CD4-positive, alpha-beta memory T cell (primary cell): ENCODE results near the gene CAB39. TPM values are rescaled to one million over a fixed set of nuclear protein-coding genes. Genes with fewer than 3 reads are reported as not detected.

Source experiments
- CTCF ChIA-PET: fragments of 350-600 bp; sonication (Branson Sonifier 250); formaldehyde crosslinking; loops from one replicate; lab custom pipeline; 2021; ENCODE audit warnings: inconsistent platforms; ENCODE audit not compliant: partially characterized antibody; lab: Charles Lee
- POLR2A ChIA-PET: fragments of 350-600 bp; sonication (Branson Sonifier 250); formaldehyde crosslinking; loops from one replicate; lab custom pipeline; 2021; ENCODE audit not compliant: partially characterized antibody; lab: Charles Lee
- DNase-seq, 5 donors: peaks; one replicate each; pipeline versions ENCODE4 v3.0.0 to v3.0.0-alpha.2; 2020 to 2022; ENCODE audit warnings: mixed read lengths in 1 of 5
- H3K27ac ChIP-seq: one replicate; pipeline ENCODE4 v1.7.0; 2013; ENCODE audit warnings: low read depth, low read length
- H3K27me3 ChIP-seq: 2 replicates; pipeline ENCODE4 v1.7.0; 2013; ENCODE audit warnings: mild to moderate bottlenecking, low read length, moderate library complexity; ENCODE audit not compliant: insufficient read depth
- H3K36me3 ChIP-seq: 2 replicates; pipeline ENCODE4 v1.7.0; 2013; ENCODE audit warnings: mild to moderate bottlenecking, low read length, moderate library complexity; ENCODE audit not compliant: insufficient read depth
- H3K4me1 ChIP-seq: 2 replicates; pipeline ENCODE4 v1.7.0; 2013; ENCODE audit warnings: mild to moderate bottlenecking, low read length, moderate library complexity; ENCODE audit not compliant: insufficient read depth
- H3K4me3 ChIP-seq, 2 donors: one replicate each; pipeline ENCODE4 v1.7.0; 2013; ENCODE audit warnings: low read length in 2 of 2, mild to moderate bottlenecking in 1 of 2
- H3K9me3 ChIP-seq, 2 donors: one replicate each; pipeline ENCODE4 v1.7.0; 2013; ENCODE audit warnings: low read length in 2 of 2, control low read depth in 1 of 2; ENCODE audit not compliant: control insufficient read depth in 1 of 2
- H3K27ac Mint-ChIP-seq, 7 donors: one replicate each; pipeline ENCODE4 v1.8.0; 2020 to 2021; ENCODE audit warnings: mixed read lengths in 7 of 7, mild to moderate bottlenecking in 6 of 7, inconsistent platforms in 3 of 7, moderate library complexity in 3 of 7
- H3K27me3 Mint-ChIP-seq, 2 donors: one replicate each; pipeline ENCODE4 v1.8.0; 2020 to 2021; ENCODE audit warnings: mixed read lengths in 2 of 2
- H3K36me3 Mint-ChIP-seq, 2 donors: one replicate each; pipeline ENCODE4 v1.8.0; 2020 to 2021; ENCODE audit warnings: mixed read lengths in 2 of 2, inconsistent platforms in 1 of 2, mild to moderate bottlenecking in 1 of 2
- H3K4me1 Mint-ChIP-seq, 4 donors: one replicate each; pipeline ENCODE4 v1.8.0; 2020 to 2021; ENCODE audit warnings: mixed read lengths in 4 of 4, mild to moderate bottlenecking in 1 of 4
- H3K4me3 Mint-ChIP-seq, 8 donors: one replicate each; pipeline ENCODE4 v1.8.0; 2020 to 2021; ENCODE audit warnings: mixed read lengths in 8 of 8, mild to moderate bottlenecking in 7 of 8, moderate library complexity in 6 of 8, inconsistent platforms in 3 of 8
- H3K9me3 Mint-ChIP-seq, 8 donors: one replicate each; pipeline ENCODE4 v1.8.0; 2020 to 2021; ENCODE audit warnings: mixed read lengths in 8 of 8, mild to moderate bottlenecking in 5 of 8, inconsistent platforms in 3 of 8, moderate library complexity in 1 of 8
- intact Hi-C: fragments of 100-400 bp; cut with micrococcal nuclease; formaldehyde crosslinking; loops from one replicate; pipeline ENCODE4 v1.15.1; 2023
- polyA plus RNA-seq, 2 donors: library from polyadenylated mRNA; unstranded; fragments of 300-500 nt; fragmentation: Illumina TruSeq; gene quantifications; one replicate each; pipeline ENCODE4 v1.2.3, GENCODE V29; 2021
- total RNA-seq, 2 experiments: library from RNA; stranded (reverse); gene quantifications; one replicate each; pipeline ENCODE4 v1.2.3, GENCODE V29; 2021

Gene CAB39
- total and polyA plus RNA-seq, 4 experiments from 2014 or later, result 80.8 to 115 (median 100) TPM

GRCh38 chr2:230681171-230681545, 31.5 kb upstream of the CAB39 start:
- Histone ChIP-seq H3K27me3 (no peaks in the 10 kb centered on the region), H3K4me1 (peaks cover 12% of the 10 kb centered on the region), H3K36me3 (no peaks in the 10 kb centered on the region), H3K9me3 (no peaks in the 10 kb centered on the region), H3K27ac (no peak overlapping the region), H3K4me3 (no peak overlapping the region)
- intact Hi-C loops, result no loop called here
- Mint-ChIP-seq H3K4me1 (peaks cover 12 to 30% (median 20%) of the 10 kb centered on the region in 4 donors), H3K27me3 (no peaks in the 10 kb centered on the region), H3K9me3 (peaks cover 0 to 12% (median 3%) of the 10 kb centered on the region in 8 donors), H3K36me3 (peaks cover 2 to 4% of the 10 kb centered on the region in 2 donors), H3K27ac (peak overlapping the region in 2 of 7 donors; percentile 18 to 49), H3K4me3 (no peak overlapping the region)
- CTCF ChIA-PET, result interaction anchor here (0.6 to 1.5 kb wide), 3 partner anchors 10 to 117 kb away, joined by 3 to 5 read pairs (median 3); no protein-coding TSS in a partner anchor
- DNase-seq, result no peak
- POLR2A ChIA-PET, result no interaction called here

GRCh38 chr2:230682546-230682945, 30.1 kb upstream of the CAB39 start:
- H3K27ac Mint-ChIP-seq, result no peak overlapping the region
- no peak overlapping the region for H3K4me3 Mint-ChIP-seq
- Histone ChIP-seq H3K4me3 (no peak overlapping the region), H3K36me3 (no peaks in the 10 kb centered on the region), H3K4me1 (peaks cover 12% of the 10 kb centered on the region), H3K9me3 (no peaks in the 10 kb centered on the region), H3K27me3 (no peaks in the 10 kb centered on the region), H3K27ac (no peak overlapping the region)
- H3K9me3 Mint-ChIP-seq, result peaks cover 0 to 8% (median 0%) of the 10 kb centered on the region in 8 donors
- H3K36me3 Mint-ChIP-seq, result no peaks in the 10 kb centered on the region
- POLR2A ChIA-PET, result no interaction called here
- CTCF ChIA-PET, result interaction anchor here (1.5 kb wide), 2 partner anchors 13 to 116 kb away, joined by 3 to 5 read pairs; no protein-coding TSS in a partner anchor
- intact Hi-C loops, result no loop called here
- no peak for DNase-seq
- H3K4me1 Mint-ChIP-seq, result peaks cover 12 to 28% (median 17%) of the 10 kb centered on the region in 4 donors
- no peaks in the 10 kb centered on the region for H3K27me3 Mint-ChIP-seq

DNA sequence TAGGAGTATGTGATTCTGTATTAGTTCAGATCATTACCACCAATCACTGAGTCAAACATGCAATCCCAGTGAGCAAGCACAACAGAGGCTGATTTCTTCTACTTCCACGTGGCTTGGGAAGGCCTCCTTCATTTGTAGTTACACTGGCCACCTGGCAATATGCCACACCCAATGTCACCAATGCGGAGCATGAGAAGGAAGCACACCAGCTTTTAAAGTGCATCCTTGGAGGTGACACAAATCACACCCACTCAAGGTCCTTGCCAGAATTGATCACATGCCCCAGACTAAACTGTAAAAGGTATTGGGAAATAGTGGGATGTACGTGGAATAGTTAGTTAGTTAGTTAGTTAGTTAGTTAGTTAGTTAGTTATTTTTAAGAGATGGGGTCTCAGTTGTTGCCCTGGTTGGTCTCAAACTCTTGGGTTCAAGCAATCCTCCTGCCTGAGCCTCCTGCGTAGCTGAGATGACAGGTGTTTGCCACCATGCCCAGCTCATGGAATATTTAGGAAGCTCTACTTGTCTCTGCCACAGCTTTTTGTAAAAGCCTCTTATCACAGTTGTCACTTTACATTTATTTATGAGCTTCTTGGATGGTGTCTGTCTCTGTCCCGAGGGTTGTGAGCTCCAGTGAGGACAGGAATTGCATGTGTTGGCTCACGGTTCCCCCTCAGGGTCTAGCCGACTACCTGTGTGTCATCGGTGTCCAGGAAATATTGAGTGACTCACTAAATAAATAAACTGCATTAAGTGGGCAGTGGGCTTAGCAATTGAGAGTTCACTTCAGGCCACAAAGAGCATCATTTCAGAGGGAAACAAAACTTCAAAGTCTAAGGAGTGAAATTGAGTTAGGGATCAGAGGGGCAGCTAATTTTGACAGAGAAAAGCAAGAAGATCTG, 28.1 kb upstream of the CAB39 start:
- H3K4me1 ChIP-seq, result no peaks in the 10 kb centered on the region
- intact Hi-C loops, result no loop called here
- POLR2A ChIA-PET, result no interaction called here
- Mint-ChIP-seq H3K4me3 (no peak overlapping the region), H3K9me3 (no peaks in the 10 kb centered on the region), H3K27ac (peak overlapping the region in 2 of 7 donors; percentile 4 to 6), H3K36me3 (no peaks in the 10 kb centered on the region), H3K4me1 (peaks cover 4 to 15% (median 6%) of the 10 kb centered on the region in 4 donors), H3K27me3 (no peaks in the 10 kb centered on the region)
- no peaks in the 10 kb centered on the region for H3K9me3 ChIP-seq
- no peak for DNase-seq
- no peak overlapping the region for H3K27ac ChIP-seq
- CTCF ChIA-PET, result interaction anchor here (1.4 to 1.7 kb wide), 3 partner anchors 11 to 69 kb away, joined by 3 to 7 read pairs (median 3); no protein-coding TSS in a partner anchor
- H3K36me3 ChIP-seq, result no peaks in the 10 kb centered on the region
- H3K4me3 ChIP-seq, result no peak overlapping the region
- no peaks in the 10 kb centered on the region for H3K27me3 ChIP-seq

- no peaks in the 10 kb centered on the region for H3K27me3 Mint-ChIP-seq
- no peak for DNase-seq
- no peaks in the 10 kb centered on the region for H3K36me3 Mint-ChIP-seq
- H3K27me3 ChIP-seq, result no peaks in the 10 kb centered on the region
- no peak overlapping the region for H3K4me3 ChIP-seq
- H3K9me3 Mint-ChIP-seq, result no peaks in the 10 kb centered on the region
- ChIA-PET CTCF (interaction anchor here (1.4 to 1.7 kb wide), 2 partner anchors 16 to 70 kb away, joined by 3 to 7 read pairs; no protein-coding TSS in a partner anchor), POLR2A (no interaction called here)
- H3K4me1 ChIP-seq, result no peaks in the 10 kb centered on the region
- intact Hi-C loops, result no loop called here
- peaks cover 4 to 14% (median 6%) of the 10 kb centered on the region in 4 donors for H3K4me1 Mint-ChIP-seq
- H3K36me3 ChIP-seq, result no peaks in the 10 kb centered on the region
- H3K27ac ChIP-seq, result no peak overlapping the region
- H3K4me3 Mint-ChIP-seq, result no peak overlapping the region
- H3K27ac Mint-ChIP-seq, result no peak overlapping the region
- no peaks in the 10 kb centered on the region for H3K9me3 ChIP-seq
Observed at GRCh38 chr2:230685178-230685577, 27.5 kb upstream of the CAB39 start.

GRCh38 chr2:230687498-230687897, 25.1 kb upstream of the CAB39 start:
- Mint-ChIP-seq H3K36me3 (no peaks in the 10 kb centered on the region), H3K4me1 (peaks cover 0 to 9% (median 3%) of the 10 kb centered on the region in 4 donors)

GRCh38 chr2:230688490-230688889, 24.2 kb upstream of the CAB39 start:
- intact Hi-C loops, result no loop called here
- no peaks in the 10 kb centered on the region for H3K36me3 ChIP-seq
- no peaks in the 10 kb centered on the region for H3K4me1 ChIP-seq
- ChIA-PET CTCF (no interaction called here), POLR2A (no interaction called here)
- no peak overlapping the region for H3K4me3 ChIP-seq
- no peak for DNase-seq
- no peak overlapping the region for H3K4me3 Mint-ChIP-seq
- peaks cover 0 to 9% (median 4%) of the 10 kb centered on the region in 4 donors for H3K4me1 Mint-ChIP-seq
- no peak overlapping the region for H3K27ac ChIP-seq
- H3K27ac Mint-ChIP-seq, result no peak overlapping the region
- H3K27me3 Mint-ChIP-seq, result peaks cover 0 to 2% of the 10 kb centered on the region in 2 donors
- H3K36me3 Mint-ChIP-seq, result no peaks in the 10 kb centered on the region
- H3K9me3 ChIP-seq, result no peaks in the 10 kb centered on the region
- no peaks in the 10 kb centered on the region for H3K27me3 ChIP-seq
- no peaks in the 10 kb centered on the region for H3K9me3 Mint-ChIP-seq

More at GRCh38 chr2:230687498-230687897, 25.1 kb upstream of the CAB39 start:
- Mint-ChIP-seq H3K4me3 (peak overlapping the region in 1 of 8 donors; percentile 23), H3K27ac (peak overlapping the region in 1 of 7 donors; percentile 78), H3K27me3 (peaks cover 0 to 2% of the 10 kb centered on the region in 2 donors), H3K9me3 (no peaks in the 10 kb centered on the region)
- Histone ChIP-seq H3K27ac (no peak overlapping the region), H3K4me3 (no peak overlapping the region), H3K4me1 (no peaks in the 10 kb centered on the region), H3K9me3 (no peaks in the 10 kb centered on the region), H3K36me3 (no peaks in the 10 kb centered on the region), H3K27me3 (no peaks in the 10 kb centered on the region)
- POLR2A ChIA-PET, result no interaction called here
- no peak for DNase-seq
- intact Hi-C loops, result no loop called here
- CTCF ChIA-PET, result interaction anchor here (1.3 kb wide), 1 partner anchor 12 kb away, joined by 3 read pairs; no protein-coding TSS in a partner anchor

GRCh38 chr2:230690439-230690838, 22.2 kb upstream of the CAB39 start:
- Mint-ChIP-seq H3K27me3 (peaks cover 0 to 2% of the 10 kb centered on the region in 2 donors), H3K4me1 (peaks cover 7 to 8% (median 7%) of the 10 kb centered on the region in 4 donors), H3K9me3 (peaks cover 0 to 2% (median 0%) of the 10 kb centered on the region in 8 donors), H3K4me3 (no peak overlapping the region), H3K27ac (no peak overlapping the region), H3K36me3 (no peaks in the 10 kb centered on the region)
- H3K27me3 ChIP-seq, result no peaks in the 10 kb centered on the region
- intact Hi-C loops, result no loop called here
- ChIA-PET CTCF (no interaction called here), POLR2A (no interaction called here)
- no peaks in the 10 kb centered on the region for H3K36me3 ChIP-seq
- H3K27ac ChIP-seq, result no peak overlapping the region
- H3K4me3 ChIP-seq, result no peak overlapping the region
- peaks cover 6% of the 10 kb centered on the region for H3K4me1 ChIP-seq
- H3K9me3 ChIP-seq, result no peaks in the 10 kb centered on the region
- DNase-seq, result no peak
